ENCODE measurements around the gene CDC25B. TPM values are rescaled to one million over a fixed set of nuclear protein-coding genes. Genes with fewer than 3 reads are reported as not detected.

The CDC25B gene
- total and polyA plus RNA-seq, 10 of the 15 experiments (the other 5 are each of a cell fraction or from before 2014, with no cell fraction given) = 4.6 to 58.8 (median 24.6) TPM

DNA sequence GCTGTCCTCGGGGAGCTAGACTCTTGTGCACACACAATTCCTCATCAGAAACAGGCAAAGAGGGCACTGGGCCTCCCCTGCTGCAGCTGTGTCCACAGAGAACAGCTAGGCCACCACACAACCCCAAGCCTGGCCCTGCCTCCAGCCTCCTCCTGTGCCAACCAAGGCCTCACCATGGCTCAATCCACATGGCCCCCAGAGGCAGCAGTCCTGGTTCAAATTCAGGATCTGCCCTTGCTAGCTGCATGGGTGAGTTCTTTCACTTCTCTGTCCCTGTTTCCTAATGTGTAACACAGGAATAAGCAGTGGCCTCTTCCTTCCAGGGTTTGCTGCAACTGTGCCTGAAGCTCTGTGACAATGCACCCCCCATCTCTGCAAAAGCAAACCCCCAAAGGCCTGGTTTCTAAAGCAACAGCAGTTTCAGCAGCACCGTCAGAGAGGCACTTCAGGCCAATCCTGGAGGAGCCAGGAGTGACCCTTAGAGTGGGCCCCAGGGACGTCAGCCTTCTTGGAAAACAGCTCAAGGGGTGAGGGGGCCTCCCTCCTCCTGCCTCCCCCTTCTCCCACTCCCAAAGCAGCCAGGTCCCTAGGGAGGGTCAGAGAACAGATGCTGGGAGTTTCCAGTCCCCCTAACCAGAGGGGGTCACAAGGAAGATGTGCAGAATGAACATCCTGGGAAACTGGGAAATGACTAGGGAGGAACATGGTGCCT lies 30.8 kb upstream of the CDC25B start (continued):
- TF ChIP-seq, protein P1, sequence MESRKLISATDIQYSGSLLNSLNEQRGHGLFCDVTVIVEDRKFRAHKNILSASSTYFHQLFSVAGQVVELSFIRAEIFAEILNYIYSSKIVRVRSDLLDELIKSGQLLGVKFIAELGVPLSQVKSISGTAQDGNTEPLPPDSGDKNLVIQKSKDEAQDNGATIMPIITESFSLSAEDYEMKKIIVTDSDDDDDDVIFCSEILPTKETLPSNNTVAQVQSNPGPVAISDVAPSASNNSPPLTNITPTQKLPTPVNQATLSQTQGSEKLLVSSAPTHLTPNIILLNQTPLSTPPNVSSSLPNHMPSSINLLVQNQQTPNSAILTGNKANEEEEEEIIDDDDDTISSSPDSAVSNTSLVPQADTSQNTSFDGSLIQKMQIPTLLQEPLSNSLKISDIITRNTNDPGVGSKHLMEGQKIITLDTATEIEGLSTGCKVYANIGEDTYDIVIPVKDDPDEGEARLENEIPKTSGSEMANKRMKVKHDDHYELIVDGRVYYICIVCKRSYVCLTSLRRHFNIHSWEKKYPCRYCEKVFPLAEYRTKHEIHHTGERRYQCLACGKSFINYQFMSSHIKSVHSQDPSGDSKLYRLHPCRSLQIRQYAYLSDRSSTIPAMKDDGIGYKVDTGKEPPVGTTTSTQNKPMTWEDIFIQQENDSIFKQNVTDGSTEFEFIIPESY (IDR thresholded peaks at IDR 0.05) = no peak
- no peak for TF ChIP-seq CBX5 (IDR thresholded peaks at IDR 0.05; ENCODE audit: low read depth)
- TF ChIP-seq NR2C1 (IDR thresholded peaks at IDR 0.05) = no peak
- TF ChIP-seq SREBF2 (IDR thresholded peaks at IDR 0.05; ENCODE audit: low read length) = no peak

DNA sequence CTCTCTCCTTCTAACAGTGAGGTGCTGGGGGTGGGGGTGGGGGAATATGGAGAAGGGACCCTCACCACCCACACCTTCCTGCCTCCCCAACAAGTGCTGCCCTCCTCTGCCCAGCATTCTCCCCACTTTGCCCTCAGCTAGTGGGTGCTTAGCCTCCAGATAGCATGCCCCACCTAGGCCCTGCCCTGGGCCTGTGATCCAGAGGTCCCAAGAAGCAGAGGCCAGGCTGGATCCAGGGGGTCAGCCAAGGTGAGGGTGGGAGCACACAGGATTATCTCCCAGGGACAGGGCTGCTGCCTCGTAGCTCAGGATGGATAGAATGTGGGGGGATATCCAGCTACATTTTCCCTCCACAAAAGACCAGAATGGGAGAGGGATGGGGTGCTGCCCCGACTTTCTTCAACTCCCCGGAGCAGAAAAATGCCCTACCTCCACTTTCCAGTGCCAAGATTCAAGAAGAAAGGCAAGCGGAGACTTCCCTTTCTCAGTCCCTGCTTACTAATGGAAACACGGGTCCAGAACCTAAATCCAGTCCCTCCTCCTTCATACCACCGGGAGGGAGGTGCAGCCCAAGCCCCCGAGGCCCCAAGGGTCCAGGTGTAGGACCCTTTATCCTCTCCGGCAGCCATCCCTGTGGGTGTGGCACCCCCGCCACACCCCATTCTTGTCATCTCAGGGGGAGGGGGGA lies 29.5 kb upstream of the CDC25B start:
- in situ Hi-C loops (cut with MboI) = no loop called here
- SMC1A ChIA-PET (ENCODE audit: uncharacterized antibody, unreplicated experiment) = interaction anchor here (0.6 to 0.7 kb wide), 2 partner anchors 81 to 88 kb away, joined by 3 to 4 read pairs; no protein-coding TSS in a partner anchor
- Histone ChIP-seq H3K4me2 (ENCODE audit: control insufficient read depth, insufficient read depth) (peak overlapping the region; percentile 94), H3K79me2 (ENCODE audit: control insufficient read depth, insufficient read depth, low read length) (peaks cover 14% of the 10 kb centered on the region), H3K27ac (ENCODE audit: control insufficient read depth, insufficient read depth) (no peak overlapping the region), H3K4me1 (ENCODE audit: control insufficient read depth, insufficient read depth, low read length) (peaks cover 24% of the 10 kb centered on the region), H3K9ac (ENCODE audit: control insufficient read depth, insufficient read depth, low read length) (peak overlapping the region; percentile 82), H4K20me1 (ENCODE audit: control insufficient read depth, insufficient read depth) (no peaks in the 10 kb centered on the region), H3K27me3 (replicated peaks in 1 of 2; ENCODE audit: control insufficient read depth in 2 of 2, insufficient read depth in 2 of 2, low read length in 1 of 2) (no peaks in the 10 kb centered on the region), H3K36me3 (ENCODE audit: control insufficient read depth in 2 of 2, insufficient read depth in 2 of 2, low read length in 1 of 2) (no peaks in the 10 kb centered on the region; a peak in 1 of 4 replicates), H3K9me3 (replicated peaks; ENCODE audit: control insufficient read depth, insufficient read depth, low read length) (no peaks in the 10 kb centered on the region), H3K4me3 (peak overlapping the region; percentile 89), H2AFZ (ENCODE audit: control insufficient read depth, low read depth, low read length) (peak overlapping the region; percentile 96)
- ATAC-seq (no peak), FAIRE-seq (no peak), DNase-seq (ENCODE audit: low read depth, low spot score) (no peak)
- CTCF ChIA-PET = interaction anchor here (1.1 to 5.7 kb wide), 8 partner anchors 9 to 306 kb away, joined by 3 to 52 read pairs (median 15); partner anchors contain the start of gene CENPB
- intact Hi-C loops (cut with micrococcal nuclease; ENCODE audit: unreplicated experiment) = loop anchor here (2.0 to 5.0 kb wide), 3 partner anchors 14 to 89 kb away; no protein-coding TSS in a partner anchor
- no peak for TF ChIP-seq EZH2 (IDR thresholded peaks at IDR 0.05; ENCODE audit: borderline replicate concordance, control insufficient read depth, low read depth, low read length)
- TF ChIP-seq BACH1 (IDR thresholded peaks at IDR 0.05; ENCODE audit: borderline replicate concordance) = no peak
- TF ChIP-seq, protein P2, sequence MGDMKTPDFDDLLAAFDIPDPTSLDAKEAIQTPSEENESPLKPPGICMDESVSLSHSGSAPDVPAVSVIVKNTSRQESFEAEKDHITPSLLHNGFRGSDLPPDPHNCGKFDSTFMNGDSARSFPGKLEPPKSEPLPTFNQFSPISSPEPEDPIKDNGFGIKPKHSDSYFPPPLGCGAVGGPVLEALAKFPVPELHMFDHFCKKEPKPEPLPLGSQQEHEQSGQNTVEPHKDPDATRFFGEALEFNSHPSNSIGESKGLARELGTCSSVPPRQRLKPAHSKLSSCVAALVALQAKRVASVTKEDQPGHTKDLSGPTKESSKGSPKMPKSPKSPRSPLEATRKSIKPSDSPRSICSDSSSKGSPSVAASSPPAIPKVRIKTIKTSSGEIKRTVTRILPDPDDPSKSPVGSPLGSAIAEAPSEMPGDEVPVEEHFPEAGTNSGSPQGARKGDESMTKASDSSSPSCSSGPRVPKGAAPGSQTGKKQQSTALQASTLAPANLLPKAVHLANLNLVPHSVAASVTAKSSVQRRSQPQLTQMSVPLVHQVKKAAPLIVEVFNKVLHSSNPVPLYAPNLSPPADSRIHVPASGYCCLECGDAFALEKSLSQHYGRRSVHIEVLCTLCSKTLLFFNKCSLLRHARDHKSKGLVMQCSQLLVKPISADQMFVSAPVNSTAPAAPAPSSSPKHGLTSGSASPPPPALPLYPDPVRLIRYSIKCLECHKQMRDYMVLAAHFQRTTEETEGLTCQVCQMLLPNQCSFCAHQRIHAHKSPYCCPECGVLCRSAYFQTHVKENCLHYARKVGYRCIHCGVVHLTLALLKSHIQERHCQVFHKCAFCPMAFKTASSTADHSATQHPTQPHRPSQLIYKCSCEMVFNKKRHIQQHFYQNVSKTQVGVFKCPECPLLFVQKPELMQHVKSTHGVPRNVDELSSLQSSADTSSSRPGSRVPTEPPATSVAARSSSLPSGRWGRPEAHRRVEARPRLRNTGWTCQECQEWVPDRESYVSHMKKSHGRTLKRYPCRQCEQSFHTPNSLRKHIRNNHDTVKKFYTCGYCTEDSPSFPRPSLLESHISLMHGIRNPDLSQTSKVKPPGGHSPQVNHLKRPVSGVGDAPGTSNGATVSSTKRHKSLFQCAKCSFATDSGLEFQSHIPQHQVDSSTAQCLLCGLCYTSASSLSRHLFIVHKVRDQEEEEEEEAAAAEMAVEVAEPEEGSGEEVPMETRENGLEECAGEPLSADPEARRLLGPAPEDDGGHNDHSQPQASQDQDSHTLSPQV (IDR thresholded peaks at IDR 0.05) = no peak
- TF ChIP-seq NBN (IDR thresholded peaks at IDR 0.05) = no peak
- no peak for TF ChIP-seq CREB1 (IDR thresholded peaks at IDR 0.05; ENCODE audit: low read depth)
- no peak for TF ChIP-seq SRF (IDR thresholded peaks at IDR 0.05; ENCODE audit: low read depth in 2 of 2, low read length in 2 of 2)
- no peak for TF ChIP-seq PML (IDR thresholded peaks at IDR 0.05; ENCODE audit: low read length)
- no peak for TF ChIP-seq CBFB (IDR thresholded peaks at IDR 0.05; ENCODE audit: low read depth)
- RAD21 ChIA-PET (ENCODE audit: unreplicated experiment) = interaction anchor here (1.3 to 1.4 kb wide), 2 partner anchors 54 to 90 kb away, joined by 3 to 7 read pairs; partner anchors contain the start of gene AP5S1
- WGBS (ENCODE audit: insufficient coverage, insufficient replicate concordance, low lambda C conversion rate, missing lambda C conversion rate) = under 1% methylated on average over 9 of the region's 9 CpGs
- no TSS peak for BruUV-seq (replicated peaks)
- POLR2A ChIA-PET = interaction anchor here (0.6 to 2.5 kb wide), 3 partner anchors 13 to 336 kb away, joined by 5 to 10 read pairs (median 9); partner anchors contain the start of gene AP5S1

Data from GM12878 (cell line).